HepG2 (cell line): Measurements from ENCODE around the gene MPO.

Source experiments
- ARNTL ChIP-seq: sonication (generic); formaldehyde crosslinking; IDR thresholded peaks from 2 replicates; pipeline ENCODE4 v1.4.0; 2020; ENCODE audit warnings: mild to moderate bottlenecking, missing genetic modification reagents
- CEBPB ChIP-seq: IDR thresholded peaks from 2 replicates; pipeline ENCODE4 v1.6.1; 2011; ENCODE audit warnings: low read depth, low read length, improper control_type of control experiment, borderline replicate concordance
- EZH2 ChIP-seq: conservative IDR thresholded peaks from 2 replicates; pipeline ENCODE4 v1.6.1; 2012; ENCODE audit warnings: mild to moderate bottlenecking, low read depth, low read length, moderate library complexity
- MAFK ChIP-seq, 2 experiments: IDR thresholded peaks in 1 of 2; conservative IDR thresholded peaks in 1 of 2; 2 replicates each; pipeline ENCODE4 v1.6.1; 2011; ENCODE audit warnings: improper control_type of control experiment in 2 of 2, low read length in 2 of 2
- PATZ1 ChIP-seq: sonication (generic); formaldehyde crosslinking; IDR thresholded peaks from 2 replicates; pipeline ENCODE4 v1.4.0; 2020; ENCODE audit warnings: missing genetic modification reagents
- POLR2A ChIP-seq, 2 experiments: IDR thresholded peaks; 2 replicates each; pipeline ENCODE4 v1.6.1; 2011; ENCODE audit warnings: low read depth in 2 of 2, low read length in 2 of 2, mild to moderate bottlenecking in 1 of 2, moderate library complexity in 1 of 2; ENCODE audit not compliant: insufficient read depth in 1 of 2
- PRDM10 ChIP-seq: sonication (generic); formaldehyde crosslinking; IDR thresholded peaks from 2 replicates; pipeline ENCODE4 v1.4.0; 2020; ENCODE audit warnings: low read depth, missing genetic modification reagents
- RNF2 ChIP-seq: fragments of 450-650 bp; conservative IDR thresholded peaks from 2 replicates; pipeline ENCODE4 v1.6.1; 2016; ENCODE audit warnings: low read depth
- YY1 ChIP-seq: IDR thresholded peaks from 2 replicates; pipeline ENCODE4 v1.6.1; 2011; ENCODE audit warnings: low read length, low read depth, moderate library complexity, mild to moderate bottlenecking; ENCODE audit not compliant: insufficient read depth, insufficient replicate concordance
- ZKSCAN1 ChIP-seq: fragments of 150-350 bp; IDR thresholded peaks from 2 replicates; pipeline ENCODE4 v1.6.1; 2014; ENCODE audit warnings: low read length
- ZNF709 ChIP-seq: sonication (generic); formaldehyde crosslinking; IDR thresholded peaks from 2 replicates; pipeline ENCODE4 v1.5.0; 2020; ENCODE audit warnings: mild to moderate bottlenecking, missing genetic modification reagents
- TF ChIP-seq, protein P1 (sequence below): sonication (generic); formaldehyde crosslinking; IDR thresholded peaks from 2 replicates; pipeline ENCODE4 v1.5.0; 2020; ENCODE audit warnings: mild to moderate bottlenecking, missing genetic modification reagents, moderate library complexity

DNA sequence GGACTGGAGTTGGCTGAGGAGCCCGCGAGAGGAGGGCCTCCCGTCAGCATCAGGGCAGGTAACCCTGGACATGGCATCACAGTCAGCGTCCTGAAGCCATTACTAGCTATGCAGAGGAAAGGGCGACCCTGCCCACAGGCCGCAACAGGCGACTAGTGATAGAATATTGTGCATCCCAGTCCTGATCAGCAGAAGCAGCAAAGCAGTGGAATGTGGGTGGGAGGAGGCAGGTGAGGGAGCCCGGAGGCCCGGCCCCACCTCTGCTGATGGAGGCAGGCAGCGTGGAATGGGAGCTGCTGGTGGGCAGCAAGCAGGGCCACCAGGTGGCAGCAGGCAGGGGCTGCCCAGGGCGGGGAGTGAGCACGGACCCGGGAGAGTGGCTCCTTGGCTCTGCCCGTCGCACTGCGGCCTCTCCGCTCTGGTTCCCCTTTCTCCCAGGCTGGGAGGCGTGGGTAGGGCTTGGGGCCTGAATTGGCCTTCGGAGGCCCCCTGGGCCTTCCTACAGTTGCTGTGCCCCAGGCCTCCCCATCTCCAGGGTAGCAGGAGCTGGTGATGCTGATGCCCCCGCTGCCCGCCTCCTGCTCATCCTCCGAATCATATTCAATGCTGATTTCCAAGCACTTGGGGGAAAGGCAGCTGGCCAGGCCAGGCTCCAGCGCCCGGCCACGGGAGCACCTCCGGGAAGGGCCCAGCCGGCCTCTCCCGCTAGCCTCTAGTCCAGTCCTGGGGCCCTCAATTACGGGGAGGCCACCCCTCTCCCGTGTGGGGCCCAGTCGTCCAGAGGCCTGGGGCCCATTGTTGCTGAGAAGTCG, 27.6 kb upstream of the MPO start:
- TF ChIP-seq YY1 (peak; percentile 50), PATZ1 (CRISPR knock-in tag) (peak; percentile 52; the same call in 1 of the 2 replicates), ARNTL (CRISPR knock-in tag) (no peak), EZH2 (no peak), ZKSCAN1 (no peak), RNF2 (no peak; the same call in 1 of the 2 replicates), PRDM10 (CRISPR knock-in tag) (no peak), MAFK (conservative IDR thresholded peaks at IDR 0.05 in 1 of 2, IDR thresholded peaks at IDR 0.05 in 1 of 2; ENCODE audit: low read length in 2 of 2) (no peak), ZNF709 (no peak), POLR2A (IDR thresholded peaks at IDR 0.05; ENCODE audit: insufficient read depth in 1 of 2, low read depth in 2 of 2, low read length in 2 of 2) (no peak), CEBPB (no peak)
- TF ChIP-seq, protein P1, sequence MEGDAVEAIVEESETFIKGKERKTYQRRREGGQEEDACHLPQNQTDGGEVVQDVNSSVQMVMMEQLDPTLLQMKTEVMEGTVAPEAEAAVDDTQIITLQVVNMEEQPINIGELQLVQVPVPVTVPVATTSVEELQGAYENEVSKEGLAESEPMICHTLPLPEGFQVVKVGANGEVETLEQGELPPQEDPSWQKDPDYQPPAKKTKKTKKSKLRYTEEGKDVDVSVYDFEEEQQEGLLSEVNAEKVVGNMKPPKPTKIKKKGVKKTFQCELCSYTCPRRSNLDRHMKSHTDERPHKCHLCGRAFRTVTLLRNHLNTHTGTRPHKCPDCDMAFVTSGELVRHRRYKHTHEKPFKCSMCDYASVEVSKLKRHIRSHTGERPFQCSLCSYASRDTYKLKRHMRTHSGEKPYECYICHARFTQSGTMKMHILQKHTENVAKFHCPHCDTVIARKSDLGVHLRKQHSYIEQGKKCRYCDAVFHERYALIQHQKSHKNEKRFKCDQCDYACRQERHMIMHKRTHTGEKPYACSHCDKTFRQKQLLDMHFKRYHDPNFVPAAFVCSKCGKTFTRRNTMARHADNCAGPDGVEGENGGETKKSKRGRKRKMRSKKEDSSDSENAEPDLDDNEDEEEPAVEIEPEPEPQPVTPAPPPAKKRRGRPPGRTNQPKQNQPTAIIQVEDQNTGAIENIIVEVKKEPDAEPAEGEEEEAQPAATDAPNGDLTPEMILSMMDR = peak; percentile 92
